Endothelial cell of umbilical vein (primary cell): Measurements from ENCODE around the gene MAGI1. TPM values are rescaled to one million over a fixed set of nuclear protein-coding genes. Genes with fewer than 3 reads are reported as not detected.

Source experiments
- BruUV-seq: library from RNA; stranded (reverse); fragments of 400-500 nt; replicated peaks from 2 replicates; lab custom pipeline; 2021; lab: Mats Ljungman, UMichigan
- CTCF ChIA-PET: fragments of 300-600, 350-600 bp; sonication (Branson Sonifier 250); formaldehyde crosslinking; loops from one replicate; lab custom pipeline; 2021; ENCODE audit warnings: antibody characterized with exemption, inconsistent platforms; lab: Charles Lee
- POLR2A ChIA-PET: fragments of 300-600, 350-600 bp; sonication (Branson Sonifier 250); formaldehyde crosslinking; loops from one replicate; lab custom pipeline; 2021; ENCODE audit warnings: antibody characterized with exemption, inconsistent platforms; lab: Charles Lee
- DNase-seq: peaks from one replicate; pipeline ENCODE4 v3.0.0-alpha.2; 2011; ENCODE audit warnings: low read depth, low spot score
- FAIRE-seq: peaks from 2 replicates; lab custom pipeline; 2011; peaks lifted over from hg19 to GRCh38; lab: Jason Lieb, UNC
- H2AFZ ChIP-seq: 2 replicates; pipeline ENCODE4 v1.6.0; 2012; ENCODE audit warnings: low read depth, low read length, control low read depth, inconsistent platforms
- H3K27ac ChIP-seq: 2 replicates; pipeline ENCODE4 v1.5.1; 2011; ENCODE audit warnings: low read depth, mild to moderate bottlenecking, control low read depth, low read length, moderate library complexity; ENCODE audit not compliant: insufficient read depth
- H3K27me3 ChIP-seq, 2 experiments: 2 replicates each; pipeline versions ENCODE4 v1.6.0 to v1.6.1; 2011; ENCODE audit warnings: low read length in 2 of 2, mixed read lengths in 1 of 2; ENCODE audit not compliant: control insufficient read depth in 2 of 2, insufficient read depth in 2 of 2
- H3K36me3 ChIP-seq, 2 experiments: 2 replicates in 1 of 2; 3 replicates in 1 of 2; pipeline ENCODE4 v1.5.1; 2011; ENCODE audit warnings: low read length in 2 of 2, mild to moderate bottlenecking in 1 of 2, moderate library complexity in 1 of 2; ENCODE audit not compliant: control insufficient read depth in 2 of 2, insufficient read depth in 2 of 2; ENCODE audit errors: extremely low read depth in 1 of 2
- H3K4me1 ChIP-seq: 3 replicates; pipeline ENCODE4 v1.5.1; 2011; ENCODE audit warnings: mild to moderate bottlenecking, low read length; ENCODE audit not compliant: control insufficient read depth, insufficient read depth; ENCODE audit errors: extremely low read depth
- H3K4me2 ChIP-seq: 2 replicates; pipeline ENCODE4 v1.6.1; 2011; ENCODE audit warnings: low read length, control low read depth, mixed read lengths; ENCODE audit not compliant: insufficient read depth
- H3K4me3 ChIP-seq, 3 experiments: fragments of 200-600 bp in 1 of 3; sonication (generic), shearing (Covaris generic) in 1 of 3; replicated peaks in 1 of 3; 2 replicates each; pipeline ENCODE4 v1.5.1; 2011 to 2016; ENCODE audit warnings: control low read depth in 3 of 3, low read length in 3 of 3, mild to moderate bottlenecking in 2 of 3, inconsistent platforms in 1 of 3, low read depth in 1 of 3, moderate library complexity in 1 of 3; ENCODE audit not compliant: insufficient read depth in 1 of 3
- H3K79me2 ChIP-seq: 2 replicates; pipeline ENCODE4 v1.6.0; 2012; ENCODE audit warnings: low read length, inconsistent platforms; ENCODE audit not compliant: control insufficient read depth, insufficient read depth
- H3K9ac ChIP-seq: replicated peaks from 2 replicates; pipeline ENCODE3; 2011; ENCODE audit warnings: low read length, control low read depth; ENCODE audit not compliant: insufficient read depth; ENCODE audit errors: extremely low read depth
- H3K9me1 ChIP-seq: replicated peaks from 3 replicates; pipeline ENCODE4 v1.6.0; 2011; ENCODE audit warnings: mild to moderate bottlenecking, low read length; ENCODE audit not compliant: control insufficient read depth, insufficient read depth; ENCODE audit errors: extremely low read depth
- H3K9me3 ChIP-seq: replicated peaks from 2 replicates; pipeline ENCODE4 v1.5.1; 2012; ENCODE audit warnings: low read length, inconsistent platforms; ENCODE audit not compliant: control insufficient read depth, insufficient read depth
- H4K20me1 ChIP-seq: replicated peaks from 2 replicates; pipeline ENCODE3; 2011; ENCODE audit warnings: mild to moderate bottlenecking, low read length; ENCODE audit not compliant: control insufficient read depth, insufficient read depth; ENCODE audit errors: extremely low read depth
- EZH2 ChIP-seq: IDR thresholded peaks from 2 replicates; pipeline ENCODE4 v1.6.1; 2012; ENCODE audit warnings: borderline replicate concordance, low read depth, mild to moderate bottlenecking, moderate library complexity, low read length, inconsistent platforms; ENCODE audit not compliant: severe bottlenecking
- FOS ChIP-seq: IDR thresholded peaks from 2 replicates; pipeline ENCODE4 v1.6.1; 2011; ENCODE audit warnings: mild to moderate bottlenecking, low read length, moderate library complexity, borderline replicate concordance; ENCODE audit not compliant: insufficient read depth
- GATA2 ChIP-seq: IDR thresholded peaks from 2 replicates; pipeline ENCODE4 v1.7.0; 2011; ENCODE audit warnings: low read depth, mild to moderate bottlenecking, moderate library complexity, mixed read lengths, low read length; ENCODE audit not compliant: insufficient read length, insufficient read depth
- JUN ChIP-seq: IDR thresholded peaks from 2 replicates; pipeline ENCODE4 v1.6.1; 2011; ENCODE audit warnings: borderline replicate concordance, low read depth; ENCODE audit not compliant: insufficient read length, insufficient read depth
- MYC ChIP-seq: IDR thresholded peaks from one replicate; pipeline ENCODE4 v1.6.1; 2011; ENCODE audit warnings: mild to moderate bottlenecking, low read depth, low read length
- POLR2A ChIP-seq: IDR thresholded peaks from 2 replicates; pipeline ENCODE4 v1.6.1; 2012; ENCODE audit warnings: low read depth, mild to moderate bottlenecking, control low read depth, low read length
- POLR2AphosphoS5 ChIP-seq: IDR thresholded peaks from 2 replicates; pipeline ENCODE4 v1.6.1; 2012; ENCODE audit warnings: low read depth, mild to moderate bottlenecking, control low read depth, low read length, moderate library complexity; ENCODE audit not compliant: insufficient read depth
- dilution Hi-C: fragments of 300-500 bp; cut with MboI; formaldehyde crosslinking; loops from one replicate; pipeline ENCODE4 v1.15.0; 2019; ENCODE audit warnings: low sequenced_read_pairs; ENCODE audit not compliant: extremely low pct_ligation_motif_present
- intact Hi-C: fragments of 100-400 bp; cut with micrococcal nuclease; formaldehyde crosslinking; loops from one replicate; pipeline ENCODE4 v1.10.0; 2022
- polyA plus RNA-seq, 4 experiments: library from polyadenylated mRNA; depleted of rRNA in 3 of 4; stranded (reverse) in 3 of 4; unstranded in 1 of 4; fragments of >200 nt; gene quantifications; 2 replicates each; pipeline versions ENCODE4 v1.2.1 to v1.2.3, GENCODE V29; 2011 to 2012; ENCODE audit warnings: missing spikeins in 1 of 4
- total RNA-seq: library from RNA; stranded (reverse); gene quantifications from 2 replicates; pipeline ENCODE4 v1.2.3, GENCODE V29; 2021
- TF ChIP-seq, protein P1 (sequence below): IDR thresholded peaks from 2 replicates; pipeline ENCODE4 v1.6.1; 2011; ENCODE audit not compliant: insufficient read depth, insufficient read length
- TF ChIP-seq, protein P2 (sequence below), 2 donors: IDR thresholded peaks; 1 replicate in 1 of 2; 2 replicates in 1 of 2; pipeline ENCODE4 v1.5.1; 2011; ENCODE audit warnings: low read length in 2 of 2, mild to moderate bottlenecking in 2 of 2, moderate library complexity in 2 of 2, control low read depth in 1 of 2, inconsistent platforms in 1 of 2, low read depth in 1 of 2; ENCODE audit not compliant: insufficient read depth in 1 of 2; ENCODE audit errors: extremely low read depth in 1 of 2

The MAGI1 gene
- total and polyA plus RNA-seq, 2 donors (not counting 3 experiments of a cell fraction or from before 2014, with no cell fraction given), result 10.1 to 47.9 TPM

GRCh38 chr3:65712140-65712539 is 326.6 kb downstream of the MAGI1 start:
- CTCF ChIA-PET, result no interaction called here
- FAIRE-seq, result no peak

More at GRCh38 chr3:65712140-65712539, 326.6 kb downstream of the MAGI1 start:
- Histone ChIP-seq H3K4me1 (no peaks in the 10 kb centered on the region), H4K20me1 (no peaks in the 10 kb centered on the region), H3K79me2 (no peaks in the 10 kb centered on the region), H3K27me3 (no peaks in the 10 kb centered on the region), H2AFZ (no peak overlapping the region), H3K9me3 (no peaks in the 10 kb centered on the region), H3K4me2 (no peak overlapping the region), H3K36me3 (no peaks in the 10 kb centered on the region), H3K4me3 (no peak overlapping the region), H3K9me1 (peaks cover 3% of the 10 kb centered on the region), H3K9ac (no peak overlapping the region), H3K27ac (no peak overlapping the region)
- dilution Hi-C loops, result no loop called here
- DNase-seq, result no peak
- POLR2A ChIA-PET, result no interaction called here
- TF ChIP-seq EZH2, result no peak
- no peak for TF ChIP-seq FOS
- TF ChIP-seq POLR2A, result no peak
- no peak for TF ChIP-seq JUN
- TF ChIP-seq POLR2AphosphoS5, result no peak
- TF ChIP-seq, protein P1, sequence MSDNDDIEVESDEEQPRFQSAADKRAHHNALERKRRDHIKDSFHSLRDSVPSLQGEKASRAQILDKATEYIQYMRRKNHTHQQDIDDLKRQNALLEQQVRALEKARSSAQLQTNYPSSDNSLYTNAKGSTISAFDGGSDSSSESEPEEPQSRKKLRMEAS, result no peak
- TF ChIP-seq GATA2, result no peak
- TF ChIP-seq, protein P2, sequence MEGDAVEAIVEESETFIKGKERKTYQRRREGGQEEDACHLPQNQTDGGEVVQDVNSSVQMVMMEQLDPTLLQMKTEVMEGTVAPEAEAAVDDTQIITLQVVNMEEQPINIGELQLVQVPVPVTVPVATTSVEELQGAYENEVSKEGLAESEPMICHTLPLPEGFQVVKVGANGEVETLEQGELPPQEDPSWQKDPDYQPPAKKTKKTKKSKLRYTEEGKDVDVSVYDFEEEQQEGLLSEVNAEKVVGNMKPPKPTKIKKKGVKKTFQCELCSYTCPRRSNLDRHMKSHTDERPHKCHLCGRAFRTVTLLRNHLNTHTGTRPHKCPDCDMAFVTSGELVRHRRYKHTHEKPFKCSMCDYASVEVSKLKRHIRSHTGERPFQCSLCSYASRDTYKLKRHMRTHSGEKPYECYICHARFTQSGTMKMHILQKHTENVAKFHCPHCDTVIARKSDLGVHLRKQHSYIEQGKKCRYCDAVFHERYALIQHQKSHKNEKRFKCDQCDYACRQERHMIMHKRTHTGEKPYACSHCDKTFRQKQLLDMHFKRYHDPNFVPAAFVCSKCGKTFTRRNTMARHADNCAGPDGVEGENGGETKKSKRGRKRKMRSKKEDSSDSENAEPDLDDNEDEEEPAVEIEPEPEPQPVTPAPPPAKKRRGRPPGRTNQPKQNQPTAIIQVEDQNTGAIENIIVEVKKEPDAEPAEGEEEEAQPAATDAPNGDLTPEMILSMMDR (IDR thresholded peaks at IDR 0.05; ENCODE audit: extremely low read depth in 1 of 2, insufficient read depth in 1 of 2, low read depth in 1 of 2, low read length in 2 of 2), result no peak
- TF ChIP-seq MYC, result no peak
- intact Hi-C loops, result no loop called here
- no TSS peak for BruUV-seq
